GM12874 (cell line): ENCODE data around the gene CCR9.

Experiments
- TF ChIP-seq, protein P1 (sequence below): IDR thresholded peaks from 2 replicates; pipeline ENCODE4 v1.5.1; 2011; ENCODE audit warnings: low read depth, mild to moderate bottlenecking, control low read depth, low read length, moderate library complexity; ENCODE audit not compliant: insufficient read depth

The CCR9 gene

DNA sequence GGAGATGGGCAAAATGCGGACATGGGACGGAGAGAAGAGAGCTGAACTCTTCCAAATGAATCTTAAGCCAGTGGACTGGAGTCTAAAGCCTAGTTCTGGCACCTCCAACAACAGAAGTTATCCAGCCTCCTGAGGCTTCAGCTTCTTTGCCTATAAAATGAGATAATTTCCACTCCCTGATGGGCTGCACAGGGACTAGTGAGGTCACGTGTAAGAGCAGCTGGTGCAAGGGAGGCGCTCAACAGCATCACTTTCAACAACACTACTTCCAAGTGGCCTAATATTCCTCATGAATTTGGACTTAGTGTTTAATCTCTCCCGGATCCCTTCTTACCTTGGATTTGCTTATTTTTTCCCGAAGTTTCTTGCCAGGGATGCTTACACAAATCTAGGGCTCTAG lies 65.6 kb downstream of the CCR9 start:
- TF ChIP-seq, protein P1, sequence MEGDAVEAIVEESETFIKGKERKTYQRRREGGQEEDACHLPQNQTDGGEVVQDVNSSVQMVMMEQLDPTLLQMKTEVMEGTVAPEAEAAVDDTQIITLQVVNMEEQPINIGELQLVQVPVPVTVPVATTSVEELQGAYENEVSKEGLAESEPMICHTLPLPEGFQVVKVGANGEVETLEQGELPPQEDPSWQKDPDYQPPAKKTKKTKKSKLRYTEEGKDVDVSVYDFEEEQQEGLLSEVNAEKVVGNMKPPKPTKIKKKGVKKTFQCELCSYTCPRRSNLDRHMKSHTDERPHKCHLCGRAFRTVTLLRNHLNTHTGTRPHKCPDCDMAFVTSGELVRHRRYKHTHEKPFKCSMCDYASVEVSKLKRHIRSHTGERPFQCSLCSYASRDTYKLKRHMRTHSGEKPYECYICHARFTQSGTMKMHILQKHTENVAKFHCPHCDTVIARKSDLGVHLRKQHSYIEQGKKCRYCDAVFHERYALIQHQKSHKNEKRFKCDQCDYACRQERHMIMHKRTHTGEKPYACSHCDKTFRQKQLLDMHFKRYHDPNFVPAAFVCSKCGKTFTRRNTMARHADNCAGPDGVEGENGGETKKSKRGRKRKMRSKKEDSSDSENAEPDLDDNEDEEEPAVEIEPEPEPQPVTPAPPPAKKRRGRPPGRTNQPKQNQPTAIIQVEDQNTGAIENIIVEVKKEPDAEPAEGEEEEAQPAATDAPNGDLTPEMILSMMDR = no peak

DNA sequence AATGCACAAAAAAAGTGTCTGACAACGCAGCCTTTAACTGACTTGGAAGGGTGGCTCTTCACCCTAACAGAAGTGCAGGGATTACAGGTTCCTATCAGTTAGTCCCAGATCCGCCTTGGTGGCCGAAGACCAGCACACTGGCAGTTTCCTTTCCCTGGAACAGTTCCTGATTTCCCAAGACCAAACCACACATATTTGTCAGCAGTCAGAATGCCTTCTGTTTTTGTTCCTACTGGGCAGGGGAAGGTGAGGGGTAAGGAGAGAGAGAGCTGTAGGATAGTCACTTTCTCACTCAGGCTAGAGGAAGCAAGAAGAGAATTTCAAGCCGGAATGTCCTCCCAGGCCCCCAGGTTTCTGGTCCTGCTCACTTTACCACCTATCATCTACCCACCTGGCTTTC lies 66.1 kb downstream of the CCR9 start:
- TF ChIP-seq, protein P1 = no peak
